Measurements from ENCODE around the gene PET117.
A peak's percentile ranks its signal among the peaks of the same experiment; 100 is the strongest.

The PET117 gene

DNA sequence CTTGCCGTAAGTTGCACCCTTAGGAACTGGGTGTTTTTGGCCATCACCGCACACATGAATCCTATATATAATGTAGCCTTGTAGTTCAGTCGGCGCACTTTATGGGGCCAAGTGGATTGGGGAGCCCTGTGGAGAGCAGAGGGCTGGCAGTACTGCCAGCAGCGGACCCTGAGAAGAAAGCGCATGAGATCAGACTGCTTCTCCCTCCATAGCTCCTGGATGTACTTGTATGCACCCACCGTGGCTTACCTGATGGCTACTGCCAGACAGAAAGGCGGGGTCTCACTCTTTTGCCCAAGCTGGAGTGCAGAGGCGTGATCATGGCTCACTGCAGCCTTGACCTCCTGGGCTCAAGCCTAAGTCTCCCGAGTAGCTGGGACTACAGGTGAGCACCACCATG lies 47.2 kb upstream of the PET117 start:
- H2BK15ac ChIP-seq (ENCODE audit: low read depth, poor library complexity, severe bottlenecking): no peak overlapping the region
- H3K9ac ChIP-seq (ENCODE audit: low read length): no peak overlapping the region
- no peak overlapping the region for H3K14ac ChIP-seq (ENCODE audit: low read length in 2 of 2)
- no peak overlapping the region for H3K23ac ChIP-seq (ENCODE audit: low read length in 2 of 2)
- DNase-seq: no peak
- no peak overlapping the region for H3K4me2 ChIP-seq (ENCODE audit: low read length, poor library complexity, severe bottlenecking)
- no peak overlapping the region for H4K8ac ChIP-seq (ENCODE audit: low read length)
- H2AK5ac ChIP-seq (ENCODE audit: low read length, severe bottlenecking): no peak overlapping the region
- no peak overlapping the region for H2AFZ ChIP-seq (ENCODE audit: low read depth, low read length)
- H3K4me1 ChIP-seq (ENCODE audit: control insufficient read depth, insufficient read depth, low read depth, low read length): no peaks in the 10 kb centered on the region
- H3K4me3 ChIP-seq (ENCODE audit: insufficient read depth in 1 of 2, low read depth in 1 of 2, low read length in 2 of 2): no peak overlapping the region
- H2BK5ac ChIP-seq (ENCODE audit: low read depth, low read length, poor library complexity, severe bottlenecking): no peak overlapping the region
- H3K18ac ChIP-seq (ENCODE audit: low read depth in 1 of 2, low read length in 2 of 2): no peak overlapping the region
- H2BK12ac ChIP-seq (ENCODE audit: low read length in 2 of 2): no peak overlapping the region
- H4K91ac ChIP-seq (ENCODE audit: low read length): no peak overlapping the region
- no peaks in the 10 kb centered on the region for H3K79me1 ChIP-seq (replicated peaks; ENCODE audit: low read length, poor library complexity, severe bottlenecking)
- H3K36me3 ChIP-seq (ENCODE audit: control insufficient read depth in 1 of 2, insufficient read depth in 2 of 2, low read depth in 1 of 2, low read length in 2 of 2): no peaks in the 10 kb centered on the region
- no peak overlapping the region for H2BK120ac ChIP-seq (ENCODE audit: low read depth, low read length)
- no peaks in the 10 kb centered on the region for H3K9me3 ChIP-seq (ENCODE audit: control insufficient read depth, low read length)
- H3K27ac ChIP-seq (ENCODE audit: low read length, poor library complexity, severe bottlenecking): no peak overlapping the region
- no peak overlapping the region for H3K4ac ChIP-seq (ENCODE audit: low read depth in 1 of 2, low read length in 2 of 2)
- H3K27me3 ChIP-seq (ENCODE audit: control insufficient read depth in 1 of 2, insufficient read depth in 1 of 2, low read length in 2 of 2): peaks cover 6 to 23% of the 10 kb centered on the region in 2 experiments
- 84% methylated on average over 10 of the region's 10 CpGs for WGBS

DNA sequence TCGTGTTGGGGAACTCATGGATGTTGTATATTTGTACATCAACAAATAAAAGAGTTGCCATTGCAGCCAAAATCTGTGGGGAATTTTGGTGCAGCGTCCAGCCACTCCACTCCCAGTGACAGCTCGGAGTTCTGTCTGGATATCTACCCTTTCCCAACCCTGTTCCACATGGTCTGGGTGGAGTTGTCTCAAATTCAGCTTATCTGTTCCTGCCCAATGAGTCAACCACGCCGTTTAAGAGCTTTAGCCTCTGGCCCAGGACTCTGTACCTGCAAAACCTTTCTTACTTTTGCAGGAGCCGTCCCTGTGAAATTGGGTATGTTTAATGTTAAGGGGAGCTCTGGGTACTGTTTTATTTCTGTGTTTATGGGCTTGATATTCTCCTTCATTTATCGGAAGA lies 46.0 kb upstream of the PET117 start:
- Histone ChIP-seq H3K79me1 (replicated peaks; ENCODE audit: low read length, poor library complexity, severe bottlenecking) (no peaks in the 10 kb centered on the region), H3K23ac (ENCODE audit: low read length in 2 of 2) (no peak overlapping the region), H3K18ac (ENCODE audit: low read depth in 1 of 2, low read length in 2 of 2) (no peak overlapping the region), H3K27ac (ENCODE audit: low read length, poor library complexity, severe bottlenecking) (no peak overlapping the region), H3K9ac (ENCODE audit: low read length) (no peak overlapping the region), H2BK12ac (ENCODE audit: low read length in 2 of 2) (no peak overlapping the region), H3K36me3 (ENCODE audit: control insufficient read depth in 1 of 2, insufficient read depth in 2 of 2, low read depth in 1 of 2, low read length in 2 of 2) (no peaks in the 10 kb centered on the region), H3K14ac (ENCODE audit: low read length in 2 of 2) (no peak overlapping the region), H2BK15ac (ENCODE audit: low read depth, poor library complexity, severe bottlenecking) (no peak overlapping the region), H2BK120ac (ENCODE audit: low read depth, low read length) (no peak overlapping the region), H3K4ac (ENCODE audit: low read depth in 1 of 2, low read length in 2 of 2) (no peak overlapping the region), H4K8ac (ENCODE audit: low read length) (no peak overlapping the region), H2AFZ (ENCODE audit: low read depth, low read length) (no peak overlapping the region), H2AK5ac (ENCODE audit: low read length, severe bottlenecking) (no peak overlapping the region), H3K9me3 (ENCODE audit: control insufficient read depth, low read length) (no peaks in the 10 kb centered on the region), H3K4me2 (ENCODE audit: low read length, poor library complexity, severe bottlenecking) (no peak overlapping the region), H3K4me3 (ENCODE audit: insufficient read depth in 1 of 2, low read depth in 1 of 2, low read length in 2 of 2) (no peak overlapping the region), H3K4me1 (ENCODE audit: control insufficient read depth, insufficient read depth, low read depth, low read length) (no peaks in the 10 kb centered on the region), H3K27me3 (ENCODE audit: control insufficient read depth in 1 of 2, insufficient read depth in 1 of 2, low read length in 2 of 2) (peaks cover 6 to 25% of the 10 kb centered on the region in 2 experiments), H4K91ac (ENCODE audit: low read length) (no peak overlapping the region), H2BK5ac (ENCODE audit: low read depth, low read length, poor library complexity, severe bottlenecking) (no peak overlapping the region)
- DNase-seq: no peak
- 73% methylated on average over 7 of the region's 7 CpGs for WGBS

DNA sequence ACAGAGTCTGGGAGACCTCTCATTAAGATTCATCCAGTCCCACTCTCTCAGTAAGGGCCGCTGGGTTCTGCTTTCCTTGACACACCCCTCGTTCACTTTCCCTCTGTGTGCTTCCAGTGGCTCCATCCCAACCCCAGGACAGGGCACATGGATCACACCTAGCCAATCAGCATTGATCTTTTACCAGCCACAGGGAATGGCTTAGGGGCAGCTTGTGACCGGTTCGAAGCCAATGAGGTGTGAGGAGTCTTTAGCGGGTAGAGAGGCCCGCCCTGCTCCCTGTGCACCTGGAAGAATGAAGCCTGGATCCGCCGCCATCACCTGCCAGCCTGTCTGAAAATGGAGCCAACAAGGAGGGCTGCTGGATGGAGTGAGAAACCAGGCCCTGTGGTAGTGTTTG lies 44.8 kb upstream of the PET117 start:
- no peak overlapping the region for H2BK5ac ChIP-seq (ENCODE audit: low read depth, low read length, poor library complexity, severe bottlenecking)
- no peaks in the 10 kb centered on the region for H3K9me3 ChIP-seq (ENCODE audit: control insufficient read depth, low read length)
- H2BK12ac ChIP-seq (ENCODE audit: low read length in 2 of 2): no peak overlapping the region
- no peaks in the 10 kb centered on the region for H3K36me3 ChIP-seq (ENCODE audit: control insufficient read depth in 1 of 2, insufficient read depth in 2 of 2, low read depth in 1 of 2, low read length in 2 of 2)
- H3K79me1 ChIP-seq (replicated peaks; ENCODE audit: low read length, poor library complexity, severe bottlenecking): no peaks in the 10 kb centered on the region
- peak overlapping the region in 1 of 2 experiments; percentile 7 for H3K14ac ChIP-seq (ENCODE audit: low read length in 2 of 2)
- H3K23ac ChIP-seq (ENCODE audit: low read length in 2 of 2): no peak overlapping the region
- no peak overlapping the region for H3K4ac ChIP-seq (ENCODE audit: low read depth in 1 of 2, low read length in 2 of 2)
- no peak overlapping the region for H3K18ac ChIP-seq (ENCODE audit: low read depth in 1 of 2, low read length in 2 of 2)
- no peak overlapping the region for H2BK120ac ChIP-seq (ENCODE audit: low read depth, low read length)
- no peaks in the 10 kb centered on the region for H3K4me1 ChIP-seq (ENCODE audit: control insufficient read depth, insufficient read depth, low read depth, low read length)
- H3K27ac ChIP-seq (ENCODE audit: low read length, poor library complexity, severe bottlenecking): no peak overlapping the region
- WGBS: 86% methylated on average over 8 of the region's 8 CpGs
- no peak overlapping the region for H3K9ac ChIP-seq (ENCODE audit: low read length)
- H3K27me3 ChIP-seq (ENCODE audit: control insufficient read depth in 1 of 2, insufficient read depth in 1 of 2, low read length in 2 of 2): peaks cover 6 to 25% of the 10 kb centered on the region in 2 experiments
- H2AK5ac ChIP-seq (ENCODE audit: low read length, severe bottlenecking): no peak overlapping the region
- no peak overlapping the region for H3K4me2 ChIP-seq (ENCODE audit: low read length, poor library complexity, severe bottlenecking)
- H3K4me3 ChIP-seq (ENCODE audit: insufficient read depth in 1 of 2, low read depth in 1 of 2, low read length in 2 of 2): no peak overlapping the region
- H4K91ac ChIP-seq (ENCODE audit: low read length): no peak overlapping the region
- no peak overlapping the region for H2AFZ ChIP-seq (ENCODE audit: low read depth, low read length)
- H4K8ac ChIP-seq (ENCODE audit: low read length): no peak overlapping the region
- H2BK15ac ChIP-seq (ENCODE audit: low read depth, poor library complexity, severe bottlenecking): no peak overlapping the region
- DNase-seq: no peak

DNA sequence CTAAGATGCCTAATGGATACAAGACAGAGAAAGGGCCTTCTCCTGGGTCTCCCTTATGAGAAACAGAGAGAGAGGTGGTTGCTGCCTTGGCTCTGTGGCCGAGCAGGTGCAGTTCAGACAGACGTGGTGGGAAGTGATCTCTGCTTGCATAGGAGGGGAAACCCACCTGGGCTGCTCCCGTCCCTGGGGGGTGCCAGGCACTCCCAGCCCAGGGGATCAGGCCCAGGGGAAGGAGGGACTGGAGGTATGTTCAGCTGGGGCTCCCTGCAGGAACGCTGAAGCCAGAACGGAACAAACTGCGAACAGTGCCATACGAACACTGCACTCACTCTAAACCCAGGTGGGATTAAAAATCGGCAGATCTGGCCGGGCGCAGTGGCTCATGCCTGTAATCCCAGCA lies 44.3 kb upstream of the PET117 start:
- no peak overlapping the region for H3K9ac ChIP-seq (ENCODE audit: low read length)
- H4K91ac ChIP-seq (ENCODE audit: low read length): no peak overlapping the region
- no peak overlapping the region for H4K8ac ChIP-seq (ENCODE audit: low read length)
- no peak overlapping the region for H3K4ac ChIP-seq (ENCODE audit: low read depth in 1 of 2, low read length in 2 of 2)
- H2AK5ac ChIP-seq (ENCODE audit: low read length, severe bottlenecking): no peak overlapping the region
- no peak overlapping the region for H3K4me2 ChIP-seq (ENCODE audit: low read length, poor library complexity, severe bottlenecking)
- H2BK120ac ChIP-seq (ENCODE audit: low read depth, low read length): no peak overlapping the region
- H3K4me1 ChIP-seq (ENCODE audit: control insufficient read depth, insufficient read depth, low read depth, low read length): no peaks in the 10 kb centered on the region
- H2BK15ac ChIP-seq (ENCODE audit: low read depth, poor library complexity, severe bottlenecking): no peak overlapping the region
- H3K4me3 ChIP-seq (ENCODE audit: insufficient read depth in 1 of 2, low read depth in 1 of 2, low read length in 2 of 2): no peak overlapping the region
- no peak overlapping the region for H2BK12ac ChIP-seq (ENCODE audit: low read length in 2 of 2)
- H3K27ac ChIP-seq (ENCODE audit: low read length, poor library complexity, severe bottlenecking): no peak overlapping the region
- DNase-seq: no peak
- H3K27me3 ChIP-seq (ENCODE audit: control insufficient read depth in 1 of 2, insufficient read depth in 1 of 2, low read length in 2 of 2): peaks cover 6 to 25% of the 10 kb centered on the region in 2 experiments
- no peak overlapping the region for H3K14ac ChIP-seq (ENCODE audit: low read length in 2 of 2)
- H3K36me3 ChIP-seq (ENCODE audit: control insufficient read depth in 1 of 2, insufficient read depth in 2 of 2, low read depth in 1 of 2, low read length in 2 of 2): no peaks in the 10 kb centered on the region
- no peaks in the 10 kb centered on the region for H3K9me3 ChIP-seq (ENCODE audit: control insufficient read depth, low read length)
- no peak overlapping the region for H3K18ac ChIP-seq (ENCODE audit: low read depth in 1 of 2, low read length in 2 of 2)
- 82% methylated on average over 10 of the region's 10 CpGs for WGBS
- H3K23ac ChIP-seq (ENCODE audit: low read length in 2 of 2): no peak overlapping the region
- H2BK5ac ChIP-seq (ENCODE audit: low read depth, low read length, poor library complexity, severe bottlenecking): no peak overlapping the region
- no peak overlapping the region for H2AFZ ChIP-seq (ENCODE audit: low read depth, low read length)
- H3K79me1 ChIP-seq (replicated peaks; ENCODE audit: low read length, poor library complexity, severe bottlenecking): no peaks in the 10 kb centered on the region

All from mesenchymal stem cell (in vitro differentiated cells and primary cell).